Erythroblast (primary cell): ENCODE results near the gene PTTG1IP.

ENCODE experiments used
- GATA1 ChIP-seq: IDR thresholded peaks from 2 replicates; pipeline ENCODE4 v1.6.1; 2011; ENCODE audit warnings: low read depth, mild to moderate bottlenecking, control low read depth, low read length, moderate library complexity
- POLR2A ChIP-seq: IDR thresholded peaks from 2 replicates; pipeline ENCODE4 v1.6.1; 2011; ENCODE audit warnings: mild to moderate bottlenecking, low read length

DNA sequence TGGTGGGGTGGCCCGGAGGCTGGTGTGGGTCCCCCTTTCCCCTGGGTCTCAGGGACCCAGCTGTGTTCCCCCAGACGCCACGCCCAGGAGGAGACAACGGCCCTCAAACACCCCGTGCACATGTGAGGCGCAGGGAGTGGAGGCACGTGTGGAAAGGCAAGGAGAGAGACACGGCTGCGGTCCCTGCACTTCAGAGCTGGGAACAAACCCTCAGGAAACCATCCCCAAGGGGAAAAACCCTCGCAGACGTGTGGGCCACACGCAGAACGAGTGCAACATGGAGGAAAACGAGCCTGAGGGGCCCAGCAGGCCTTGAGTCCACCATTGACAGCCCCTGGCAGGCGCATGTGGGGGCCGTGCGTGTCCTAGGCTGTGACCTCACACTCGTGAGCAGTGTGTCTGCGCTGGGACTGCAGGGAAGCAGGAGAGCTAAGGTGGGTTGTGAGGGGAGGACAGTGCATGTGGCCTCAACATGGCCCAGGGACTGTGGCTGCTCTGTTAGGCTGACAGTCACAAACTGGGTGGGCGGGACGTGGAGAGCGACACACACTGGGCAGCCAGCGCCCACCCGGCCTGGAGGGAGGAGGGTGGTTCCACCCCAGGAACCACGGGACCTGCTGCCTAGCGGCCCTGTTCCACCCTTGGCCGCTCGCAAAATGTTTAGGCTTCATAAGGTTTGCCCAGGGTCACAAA lies 27.2 kb upstream of the PTTG1IP start:
- no peak for TF ChIP-seq POLR2A
- TF ChIP-seq GATA1: no peak
